WTC11 (cell line): ENCODE measurements around the gene RAI14. TPM values are rescaled to one million over a fixed set of nuclear protein-coding genes. Genes with fewer than 3 reads are reported as not detected.

ENCODE experiments used
- ATAC-seq: fragments of 200-7000 bp; cut with Tn5 transposase; 2 replicates; pipeline ENCODE4 v1.10.0; 2021; ENCODE audit warnings: mild to moderate bottlenecking, moderate library complexity
- CTCF ChIA-PET: fragments of 300-600 bp; sonication (Branson Sonifier 250); formaldehyde crosslinking; loops from one replicate; lab custom pipeline; 2021; ENCODE audit warnings: antibody characterized with exemption; lab: Charles Lee
- POLR2A ChIA-PET: fragments of 350-600 bp; sonication (Branson Sonifier 250); formaldehyde crosslinking; loops from one replicate; lab custom pipeline; 2021; ENCODE audit warnings: antibody characterized with exemption; lab: Charles Lee
- DNase-seq: peaks from one replicate; pipeline ENCODE4 v3.0.0; 2021; ENCODE audit warnings: low spot score
- H3K27ac Mint-ChIP-seq: 2 replicates; pipeline ENCODE4 v1.8.0; 2021; ENCODE audit warnings: mixed read lengths
- H3K27me3 Mint-ChIP-seq: 2 replicates; pipeline ENCODE4 v1.8.0; 2021; ENCODE audit warnings: low read depth, mild to moderate bottlenecking, moderate library complexity, mixed read lengths
- H3K36me3 Mint-ChIP-seq: 2 replicates; pipeline ENCODE4 v1.8.0; 2021; ENCODE audit warnings: mixed read lengths
- H3K4me1 Mint-ChIP-seq: 2 replicates; pipeline ENCODE4 v1.8.0; 2022; ENCODE audit warnings: mixed read lengths
- H3K4me3 Mint-ChIP-seq: 2 replicates; pipeline ENCODE4 v1.8.0; 2021; ENCODE audit warnings: mild to moderate bottlenecking, moderate library complexity, mixed read lengths
- H3K9me3 Mint-ChIP-seq: 2 replicates; pipeline ENCODE4 v1.8.0; 2021; ENCODE audit warnings: mixed read lengths
- ATF1 ChIP-seq: sonication (generic); formaldehyde crosslinking; IDR thresholded peaks from 2 replicates; pipeline ENCODE4 v1.8.1; 2023; ENCODE audit warnings: mild to moderate bottlenecking, moderate library complexity, missing genetic modification reagents
- E2F5 ChIP-seq: sonication (generic); formaldehyde crosslinking; IDR thresholded peaks from 2 replicates; pipeline ENCODE4 v1.8.1; 2022; ENCODE audit warnings: mild to moderate bottlenecking, moderate library complexity, missing genetic modification reagents
- ELF4 ChIP-seq: sonication (generic); formaldehyde crosslinking; IDR thresholded peaks from 2 replicates; pipeline ENCODE4 v1.8.1; 2022; ENCODE audit warnings: low read depth, mild to moderate bottlenecking, moderate library complexity, missing genetic modification reagents
- ESRRA ChIP-seq: sonication (generic); formaldehyde crosslinking; IDR thresholded peaks from 2 replicates; pipeline ENCODE4 v1.8.1; 2022; ENCODE audit warnings: mild to moderate bottlenecking, missing genetic modification reagents, borderline replicate concordance
- JAZF1 ChIP-seq: fragments of 250-450 bp; sonication (Bioruptor Pico); IDR thresholded peaks from 2 replicates; pipeline ENCODE4 v1.9.0; 2021; ENCODE audit warnings: moderate library complexity, mild to moderate bottlenecking, inconsistent platforms
- JUN ChIP-seq: sonication (generic); formaldehyde crosslinking; IDR thresholded peaks from 2 replicates; pipeline ENCODE4 v1.8.0; 2023; ENCODE audit warnings: mild to moderate bottlenecking, missing genetic modification reagents
- MAX ChIP-seq: sonication (generic); formaldehyde crosslinking; IDR thresholded peaks from 2 replicates; pipeline ENCODE4 v1.8.0; 2022; ENCODE audit warnings: mild to moderate bottlenecking, missing genetic modification reagents
- OVOL2 ChIP-seq: fragments of 250-450 bp; sonication (Bioruptor Pico); IDR thresholded peaks from 2 replicates; pipeline ENCODE4 v1.9.0; 2021; ENCODE audit warnings: mild to moderate bottlenecking, borderline replicate concordance
- SOX15 ChIP-seq: fragments of 250-450 bp; sonication (Bioruptor Pico); IDR thresholded peaks from 2 replicates; pipeline ENCODE4 v1.9.0; 2021; ENCODE audit warnings: mild to moderate bottlenecking
- TP53 ChIP-seq: sonication (generic); formaldehyde crosslinking; IDR thresholded peaks from 2 replicates; pipeline ENCODE4 v1.8.1; 2023; ENCODE audit warnings: mild to moderate bottlenecking, missing genetic modification reagents
- ZNF219 ChIP-seq: sonication (generic); formaldehyde crosslinking; IDR thresholded peaks from 2 replicates; pipeline ENCODE4 v1.8.0; 2023; ENCODE audit warnings: missing genetic modification reagents, mild to moderate bottlenecking, borderline replicate concordance
- ZNF396 ChIP-seq: fragments of 250-450 bp; sonication (Bioruptor Pico); IDR thresholded peaks from 2 replicates; pipeline ENCODE4 v1.8.0; 2021; ENCODE audit warnings: mild to moderate bottlenecking, moderate library complexity, borderline replicate concordance
- total RNA-seq: library from RNA; stranded (reverse); gene quantifications from 3 replicates; pipeline ENCODE4 v1.2.3, GENCODE V29; 2021
- TF ChIP-seq, protein P1 (sequence below): sonication (generic); formaldehyde crosslinking; IDR thresholded peaks from 2 replicates; pipeline ENCODE4 v1.8.1; 2022; ENCODE audit warnings: low read depth, missing genetic modification reagents, borderline replicate concordance
- TF ChIP-seq, protein P2 (sequence below): sonication (generic); formaldehyde crosslinking; IDR thresholded peaks from 2 replicates; pipeline ENCODE4 v1.8.0; 2022; ENCODE audit warnings: missing genetic modification reagents
- TF ChIP-seq, protein P3 (sequence below): fragments of 250-450 bp; sonication (Bioruptor Pico); IDR thresholded peaks from 2 replicates; pipeline ENCODE4 v1.9.0; 2021; ENCODE audit warnings: mild to moderate bottlenecking
- TF ChIP-seq, protein P4 (sequence below): sonication (generic); formaldehyde crosslinking; conservative IDR thresholded peaks from 2 replicates; pipeline ENCODE4 v1.8.1; 2023; ENCODE audit warnings: mild to moderate bottlenecking, low read depth, missing genetic modification reagents, moderate library complexity

Gene RAI14
- total RNA-seq, 1 experiment from 2014 or later = 185 TPM

DNA sequence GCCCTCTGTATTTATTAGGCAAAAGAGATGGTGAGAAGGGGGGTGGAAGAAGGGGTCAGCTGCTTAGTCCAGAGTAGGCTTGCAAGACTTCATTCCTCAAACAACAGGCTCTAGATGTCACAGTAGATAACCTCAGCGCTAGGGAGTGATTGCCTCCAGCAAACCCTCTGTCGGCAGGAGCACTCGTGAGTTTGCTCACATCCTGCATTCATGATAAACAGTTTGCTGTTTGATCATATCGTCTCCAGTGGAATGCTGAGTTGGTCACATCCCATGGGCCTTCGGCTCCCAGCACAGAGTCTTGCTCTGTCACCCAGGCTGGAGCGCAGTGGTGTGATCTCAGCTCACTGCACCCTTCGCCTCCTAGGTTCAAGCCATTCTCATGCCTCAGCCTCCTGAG, 186.4 kb downstream of the RAI14 start (continued):
- TF ChIP-seq, protein P1, sequence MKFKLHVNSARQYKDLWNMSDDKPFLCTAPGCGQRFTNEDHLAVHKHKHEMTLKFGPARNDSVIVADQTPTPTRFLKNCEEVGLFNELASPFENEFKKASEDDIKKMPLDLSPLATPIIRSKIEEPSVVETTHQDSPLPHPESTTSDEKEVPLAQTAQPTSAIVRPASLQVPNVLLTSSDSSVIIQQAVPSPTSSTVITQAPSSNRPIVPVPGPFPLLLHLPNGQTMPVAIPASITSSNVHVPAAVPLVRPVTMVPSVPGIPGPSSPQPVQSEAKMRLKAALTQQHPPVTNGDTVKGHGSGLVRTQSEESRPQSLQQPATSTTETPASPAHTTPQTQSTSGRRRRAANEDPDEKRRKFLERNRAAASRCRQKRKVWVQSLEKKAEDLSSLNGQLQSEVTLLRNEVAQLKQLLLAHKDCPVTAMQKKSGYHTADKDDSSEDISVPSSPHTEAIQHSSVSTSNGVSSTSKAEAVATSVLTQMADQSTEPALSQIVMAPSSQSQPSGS (CRISPR knock-in tag) = no peak
- TF ChIP-seq, protein P2, sequence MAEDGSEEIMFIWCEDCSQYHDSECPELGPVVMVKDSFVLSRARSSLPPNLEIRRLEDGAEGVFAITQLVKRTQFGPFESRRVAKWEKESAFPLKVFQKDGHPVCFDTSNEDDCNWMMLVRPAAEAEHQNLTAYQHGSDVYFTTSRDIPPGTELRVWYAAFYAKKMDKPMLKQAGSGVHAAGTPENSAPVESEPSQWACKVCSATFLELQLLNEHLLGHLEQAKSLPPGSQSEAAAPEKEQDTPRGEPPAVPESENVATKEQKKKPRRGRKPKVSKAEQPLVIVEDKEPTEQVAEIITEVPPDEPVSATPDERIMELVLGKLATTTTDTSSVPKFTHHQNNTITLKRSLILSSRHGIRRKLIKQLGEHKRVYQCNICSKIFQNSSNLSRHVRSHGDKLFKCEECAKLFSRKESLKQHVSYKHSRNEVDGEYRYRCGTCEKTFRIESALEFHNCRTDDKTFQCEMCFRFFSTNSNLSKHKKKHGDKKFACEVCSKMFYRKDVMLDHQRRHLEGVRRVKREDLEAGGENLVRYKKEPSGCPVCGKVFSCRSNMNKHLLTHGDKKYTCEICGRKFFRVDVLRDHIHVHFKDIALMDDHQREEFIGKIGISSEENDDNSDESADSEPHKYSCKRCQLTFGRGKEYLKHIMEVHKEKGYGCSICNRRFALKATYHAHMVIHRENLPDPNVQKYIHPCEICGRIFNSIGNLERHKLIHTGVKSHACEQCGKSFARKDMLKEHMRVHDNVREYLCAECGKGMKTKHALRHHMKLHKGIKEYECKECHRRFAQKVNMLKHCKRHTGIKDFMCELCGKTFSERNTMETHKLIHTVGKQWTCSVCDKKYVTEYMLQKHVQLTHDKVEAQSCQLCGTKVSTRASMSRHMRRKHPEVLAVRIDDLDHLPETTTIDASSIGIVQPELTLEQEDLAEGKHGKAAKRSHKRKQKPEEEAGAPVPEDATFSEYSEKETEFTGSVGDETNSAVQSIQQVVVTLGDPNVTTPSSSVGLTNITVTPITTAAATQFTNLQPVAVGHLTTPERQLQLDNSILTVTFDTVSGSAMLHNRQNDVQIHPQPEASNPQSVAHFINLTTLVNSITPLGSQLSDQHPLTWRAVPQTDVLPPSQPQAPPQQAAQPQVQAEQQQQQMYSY (CRISPR knock-in tag) = no peak
- TF ChIP-seq, protein P3, sequence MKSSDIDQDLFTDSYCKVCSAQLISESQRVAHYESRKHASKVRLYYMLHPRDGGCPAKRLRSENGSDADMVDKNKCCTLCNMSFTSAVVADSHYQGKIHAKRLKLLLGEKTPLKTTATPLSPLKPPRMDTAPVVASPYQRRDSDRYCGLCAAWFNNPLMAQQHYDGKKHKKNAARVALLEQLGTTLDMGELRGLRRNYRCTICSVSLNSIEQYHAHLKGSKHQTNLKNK (CRISPR knock-in tag) = no peak
- TF ChIP-seq MAX (CRISPR knock-in tag) = no peak
- TF ChIP-seq, protein P4, sequence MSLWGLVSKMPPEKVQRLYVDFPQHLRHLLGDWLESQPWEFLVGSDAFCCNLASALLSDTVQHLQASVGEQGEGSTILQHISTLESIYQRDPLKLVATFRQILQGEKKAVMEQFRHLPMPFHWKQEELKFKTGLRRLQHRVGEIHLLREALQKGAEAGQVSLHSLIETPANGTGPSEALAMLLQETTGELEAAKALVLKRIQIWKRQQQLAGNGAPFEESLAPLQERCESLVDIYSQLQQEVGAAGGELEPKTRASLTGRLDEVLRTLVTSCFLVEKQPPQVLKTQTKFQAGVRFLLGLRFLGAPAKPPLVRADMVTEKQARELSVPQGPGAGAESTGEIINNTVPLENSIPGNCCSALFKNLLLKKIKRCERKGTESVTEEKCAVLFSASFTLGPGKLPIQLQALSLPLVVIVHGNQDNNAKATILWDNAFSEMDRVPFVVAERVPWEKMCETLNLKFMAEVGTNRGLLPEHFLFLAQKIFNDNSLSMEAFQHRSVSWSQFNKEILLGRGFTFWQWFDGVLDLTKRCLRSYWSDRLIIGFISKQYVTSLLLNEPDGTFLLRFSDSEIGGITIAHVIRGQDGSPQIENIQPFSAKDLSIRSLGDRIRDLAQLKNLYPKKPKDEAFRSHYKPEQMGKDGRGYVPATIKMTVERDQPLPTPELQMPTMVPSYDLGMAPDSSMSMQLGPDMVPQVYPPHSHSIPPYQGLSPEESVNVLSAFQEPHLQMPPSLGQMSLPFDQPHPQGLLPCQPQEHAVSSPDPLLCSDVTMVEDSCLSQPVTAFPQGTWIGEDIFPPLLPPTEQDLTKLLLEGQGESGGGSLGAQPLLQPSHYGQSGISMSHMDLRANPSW = no peak
- TF ChIP-seq SOX15 = no peak

DNA sequence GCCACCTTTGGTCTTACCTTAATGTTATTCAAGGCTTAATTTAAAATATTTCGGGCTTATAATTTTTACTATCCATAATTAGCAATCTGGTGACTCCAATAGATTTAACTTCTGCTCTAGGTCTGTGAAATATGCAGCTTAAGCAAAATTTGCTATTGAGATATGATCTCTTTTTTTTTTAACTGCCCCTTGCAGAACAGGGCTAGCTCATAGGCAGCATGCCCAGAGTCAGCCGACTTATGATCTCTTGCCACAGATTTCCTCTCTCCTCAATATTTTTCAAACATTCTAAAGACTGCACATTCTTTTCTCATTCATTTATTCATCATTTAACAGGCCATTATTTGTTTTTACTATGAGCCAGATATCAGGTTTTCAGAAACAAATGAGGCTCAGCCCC, 187.4 kb downstream of the RAI14 start:
- peaks cover 11% of the 10 kb centered on the region for H3K9me3 Mint-ChIP-seq
- ChIA-PET CTCF (interaction anchor here (0.8 to 1.2 kb wide), 2 partner anchors 54 to 316 kb away, joined by 3 to 5 read pairs; no protein-coding TSS in a partner anchor), POLR2A (no interaction called here)
- DNase-seq (no peak), ATAC-seq (no peak)
- H3K4me1 Mint-ChIP-seq = peaks cover 19% of the 10 kb centered on the region
- no peak overlapping the region for H3K4me3 Mint-ChIP-seq
- H3K27me3 Mint-ChIP-seq = no peaks in the 10 kb centered on the region
- no peak for TF ChIP-seq OVOL2 (CRISPR knock-in tag)
- TF ChIP-seq ELF4 (CRISPR knock-in tag) = no peak
- TF ChIP-seq ESRRA (CRISPR knock-in tag) = no peak
- TF ChIP-seq MAX (CRISPR knock-in tag) = no peak
- no peak for TF ChIP-seq ATF1 (CRISPR knock-in tag)
- TF ChIP-seq ZNF219 (CRISPR knock-in tag) = no peak
- no peak for TF ChIP-seq ZNF396 (CRISPR knock-in tag)
- TF ChIP-seq JAZF1 (CRISPR knock-in tag) = no peak
- TF ChIP-seq TP53 (CRISPR knock-in tag) = no peak
- no peak for TF ChIP-seq JUN (CRISPR knock-in tag)
- TF ChIP-seq E2F5 (CRISPR knock-in tag) = no peak
- TF ChIP-seq, all 79 proteins: peak for 0
- Mint-ChIP-seq H3K36me3 (peaks cover 18% of the 10 kb centered on the region), H3K27ac (no peak overlapping the region)
